ENCODE results near the gene LKAAEAR1. TPM values are rescaled to one million over a fixed set of nuclear protein-coding genes. Genes with fewer than 3 reads are reported as not detected.

Gene LKAAEAR1
- total and polyA plus RNA-seq, 2 of the 13 experiments (the other 11 are each of a cell fraction or from before 2014, with no cell fraction given): not detected

- TF ChIP-seq TFDP2 (CRISPR knock-in tag; IDR thresholded peaks at IDR 0.05) (no peak), ZNF280D (CRISPR knock-in tag; IDR thresholded peaks at IDR 0.05) (no peak), AGO2 (optimal IDR thresholded peaks at IDR 0.05; ENCODE audit: low read depth, low read length) (no peak), GTF3A (CRISPR knock-in tag; conservative IDR thresholded peaks at IDR 0.05) (no peak), ZNF792 (CRISPR knock-in tag; IDR thresholded peaks at IDR 0.05) (no peak), ZNF570 (CRISPR knock-in tag; IDR thresholded peaks at IDR 0.05; ENCODE audit: borderline replicate concordance) (no peak), JUND (CRISPR knock-in tag; IDR thresholded peaks at IDR 0.05) (no peak), PREB (CRISPR knock-in tag; IDR thresholded peaks at IDR 0.05) (no peak), ZNF574 (CRISPR knock-in tag; IDR thresholded peaks at IDR 0.05) (no peak), RERE (CRISPR knock-in tag; IDR thresholded peaks at IDR 0.05; ENCODE audit: low read depth) (no peak), ZNF883 (CRISPR knock-in tag; IDR thresholded peaks at IDR 0.05; ENCODE audit: not compliant biosample characterization) (peak; percentile 21), ZNF432 (CRISPR knock-in tag; IDR thresholded peaks at IDR 0.05; ENCODE audit: borderline replicate concordance) (no peak), SIN3B (IDR thresholded peaks at IDR 0.05; ENCODE audit: low read length) (no peak), SOX5 (CRISPR knock-in tag; IDR thresholded peaks at IDR 0.05; ENCODE audit: borderline replicate concordance) (no peak), XRCC5 (optimal IDR thresholded peaks at IDR 0.05; ENCODE audit: low read length) (peak; percentile 32), FIP1L1 (IDR thresholded peaks at IDR 0.05; ENCODE audit: borderline replicate concordance, insufficient read depth, low read depth, low read length) (no peak), RFXAP (CRISPR knock-in tag; IDR thresholded peaks at IDR 0.05; ENCODE audit: borderline replicate concordance) (no peak)
Measured at GRCh38 chr20:64084685-64085152, 521 bp upstream of the LKAAEAR1 start (continued).

Data from HepG2 (cell line).